ENCODE measurements around the gene RNF144A.

DNA sequence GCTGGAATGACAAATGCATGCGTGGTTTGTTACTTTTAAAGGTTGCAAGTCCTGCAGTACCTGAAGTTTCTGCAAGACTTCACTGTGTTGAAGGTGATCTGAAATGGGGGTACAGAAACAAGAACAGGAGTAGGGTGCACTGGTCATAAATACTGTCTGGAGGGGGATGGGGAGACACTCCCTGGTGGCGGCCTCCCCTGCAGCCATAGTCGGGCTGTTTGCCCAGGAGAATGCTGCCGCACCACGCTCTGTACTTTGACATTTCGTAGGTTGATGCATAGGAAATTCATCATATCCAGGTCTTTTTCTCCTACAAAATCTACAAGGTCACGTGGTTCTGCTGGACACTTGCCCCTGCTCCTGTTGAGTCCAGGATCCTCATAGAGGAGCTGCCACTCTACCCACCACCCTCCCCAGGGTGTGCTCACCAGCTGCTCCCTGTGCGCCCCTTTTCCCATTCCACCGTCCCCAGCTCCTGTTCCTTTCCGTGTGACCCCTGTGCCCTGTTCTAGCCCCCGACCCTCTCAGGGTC lies 103.8 kb downstream of the RNF144A start:
- TF ChIP-seq CTCF (IDR thresholded peaks at IDR 0.05): no peak
- no peak for TF ChIP-seq EZH2 (IDR thresholded peaks at IDR 0.05; ENCODE audit: borderline replicate concordance, insufficient read depth, low read depth, low read length, poor library complexity, severe bottlenecking)
